ENCODE data around the gene RBFOX2. TPM values are rescaled to one million over a fixed set of nuclear protein-coding genes. Genes with fewer than 3 reads are reported as not detected.
"Not testable (repeated sequence)": the region's sequence is repeated elsewhere in the genome, so short reads cannot be mapped to it uniquely, and the experiment has no call there.

Gene RBFOX2
- total and polyA plus RNA-seq, 10 of the 15 experiments (the other 5 are each of a cell fraction or from before 2014, with no cell fraction given): 0.01 to 2.7 (median 0.17) TPM; not detected in 4

GRCh38 chr22:36048911-36049677, 20.5 kb upstream of the RBFOX2 start:
- ChIA-PET CTCF (no interaction called here), POLR2A (interaction anchor here (0.7 kb wide), 1 partner anchor 81 kb away, joined by 8 read pairs; no protein-coding TSS in a partner anchor), RAD21 (ENCODE audit: unreplicated experiment) (no interaction called here), SMC1A (ENCODE audit: uncharacterized antibody, unreplicated experiment) (interaction anchor here (0.7 kb wide), 1 partner anchor 56 kb away, joined by 3 read pairs; no protein-coding TSS in a partner anchor)
- H3K9me3 ChIP-seq (replicated peaks; ENCODE audit: control insufficient read depth, insufficient read depth, low read length): no peaks in the 10 kb centered on the region
- no peak overlapping the region for H3K4me3 ChIP-seq
- H3K27me3 ChIP-seq (replicated peaks in 1 of 2; ENCODE audit: control insufficient read depth in 2 of 2, insufficient read depth in 2 of 2, low read length in 1 of 2): no peaks in the 10 kb centered on the region
- BruUV-seq (replicated peaks): no TSS peak
- DNase-seq (ENCODE audit: low read depth, low spot score): no peak
- 70% methylated on average over 11 of the region's 11 CpGs for WGBS (ENCODE audit: insufficient coverage, insufficient replicate concordance, low lambda C conversion rate, missing lambda C conversion rate)
- in situ Hi-C loops (cut with MboI) (no loop called here), intact Hi-C loops (cut with micrococcal nuclease; ENCODE audit: unreplicated experiment) (no loop called here)
- H3K4me2 ChIP-seq (ENCODE audit: control insufficient read depth, insufficient read depth): no peak overlapping the region
- no peak overlapping the region for H2AFZ ChIP-seq (ENCODE audit: control insufficient read depth, low read depth, low read length)
- no peaks in the 10 kb centered on the region for H3K79me2 ChIP-seq (ENCODE audit: control insufficient read depth, insufficient read depth, low read length)
- no peak overlapping the region for H3K27ac ChIP-seq (ENCODE audit: control insufficient read depth, insufficient read depth)
- H3K9ac ChIP-seq (ENCODE audit: control insufficient read depth, insufficient read depth, low read length): no peak overlapping the region
- no peaks in the 10 kb centered on the region for H3K36me3 ChIP-seq (ENCODE audit: control insufficient read depth in 2 of 2, insufficient read depth in 2 of 2, low read length in 1 of 2)
- no peaks in the 10 kb centered on the region for H4K20me1 ChIP-seq (ENCODE audit: control insufficient read depth, insufficient read depth)
- TF ChIP-seq BCL11A (IDR thresholded peaks at IDR 0.05; ENCODE audit: low read depth, low read length): no peak
- TF ChIP-seq ZNF687 (IDR thresholded peaks at IDR 0.05): no peak
- no peak for TF ChIP-seq CBX3 (IDR thresholded peaks at IDR 0.05; ENCODE audit: borderline replicate concordance, low read depth)
- TF ChIP-seq SPI1 (IDR thresholded peaks at IDR 0.05; ENCODE audit: borderline replicate concordance, insufficient read depth, low read depth, low read length): no peak
- TF ChIP-seq PKNOX1 (IDR thresholded peaks at IDR 0.05): no peak
- TF ChIP-seq SIN3A (IDR thresholded peaks at IDR 0.05; ENCODE audit: low read depth, low read length): no peak
- TF ChIP-seq SMC3 (IDR thresholded peaks at IDR 0.05; ENCODE audit: borderline replicate concordance, low read length): no peak
- TF ChIP-seq MYB (IDR thresholded peaks at IDR 0.05; ENCODE audit: borderline replicate concordance, low read depth, low read length): no peak
- no peak for TF ChIP-seq ELK1 (IDR thresholded peaks at IDR 0.05; ENCODE audit: low read depth, low read length)
- no peak for TF ChIP-seq ZSCAN29 (IDR thresholded peaks at IDR 0.05)
- no peak for ATAC-seq
- H3K4me1 ChIP-seq (ENCODE audit: control insufficient read depth, insufficient read depth, low read length): no peaks in the 10 kb centered on the region
- FAIRE-seq: no peak

GRCh38 chr22:36044517-36044916, 15.9 kb upstream of the RBFOX2 start:
- BruUV-seq (replicated peaks); H3K36me3 ChIP-seq (ENCODE audit: control insufficient read depth in 2 of 2, insufficient read depth in 2 of 2, low read length in 1 of 2); H3K27ac ChIP-seq (ENCODE audit: control insufficient read depth, insufficient read depth); H3K9ac ChIP-seq (ENCODE audit: control insufficient read depth, insufficient read depth, low read length); H3K4me3 ChIP-seq; SMC1A ChIA-PET (ENCODE audit: uncharacterized antibody, unreplicated experiment); H3K9me3 ChIP-seq (replicated peaks; ENCODE audit: control insufficient read depth, insufficient read depth, low read length); H2AFZ ChIP-seq (ENCODE audit: control insufficient read depth, low read depth, low read length); intact Hi-C loops (cut with micrococcal nuclease; ENCODE audit: unreplicated experiment); RAD21 ChIA-PET (ENCODE audit: unreplicated experiment); H3K27me3 ChIP-seq (replicated peaks in 1 of 2; ENCODE audit: control insufficient read depth in 2 of 2, insufficient read depth in 2 of 2, low read length in 1 of 2); FAIRE-seq; H3K79me2 ChIP-seq (ENCODE audit: control insufficient read depth, insufficient read depth, low read length); ATAC-seq; H3K4me2 ChIP-seq (ENCODE audit: control insufficient read depth, insufficient read depth); H3K4me1 ChIP-seq (ENCODE audit: control insufficient read depth, insufficient read depth, low read length); in situ Hi-C loops (cut with MboI); DNase-seq (ENCODE audit: low read depth, low spot score); POLR2A ChIA-PET; H4K20me1 ChIP-seq (ENCODE audit: control insufficient read depth, insufficient read depth); CTCF ChIA-PET: not testable (repeated sequence)
- 60% methylated on average over 3 of the region's 3 CpGs for WGBS (ENCODE audit: insufficient coverage, insufficient replicate concordance, low lambda C conversion rate, missing lambda C conversion rate)

Data from GM12878 (cell line).